Natural killer cell (primary cell): ENCODE measurements around the gene CLDND2. TPM values are rescaled to one million over a fixed set of nuclear protein-coding genes. Genes with fewer than 3 reads are reported as not detected.

Experiments
- ATAC-seq, 3 donors: fragments of 150-1000 bp in 2 of 3; fragments of 200-7000 bp in 1 of 3; cut with Tn5 transposase; 1 replicate in 1 of 3; 2 replicates in 2 of 3; pipeline ENCODE4 v1.10.0; 2021; ENCODE audit warnings: mild to moderate bottlenecking in 2 of 3, moderate library complexity in 2 of 3
- DNase-seq, 2 donors: peaks; one replicate each; pipeline versions ENCODE4 v3.0.0 to v3.0.0-alpha.2; 2013 to 2021; ENCODE audit warnings: mixed read lengths in 1 of 2
- H3K27ac ChIP-seq: one replicate; pipeline ENCODE4 v1.5.1; 2013; ENCODE audit warnings: mild to moderate bottlenecking, low read length
- H3K27me3 ChIP-seq: one replicate; pipeline ENCODE4 v1.6.1; 2013; ENCODE audit warnings: low read length; ENCODE audit not compliant: control insufficient read depth, insufficient read depth
- H3K36me3 ChIP-seq: one replicate; pipeline ENCODE4 v1.6.1; 2013; ENCODE audit warnings: low read length; ENCODE audit not compliant: control insufficient read depth, insufficient read depth
- H3K4me1 ChIP-seq: one replicate; pipeline ENCODE4 v1.6.1; 2013; ENCODE audit warnings: low read length; ENCODE audit not compliant: control insufficient read depth, insufficient read depth
- H3K4me3 ChIP-seq: one replicate; pipeline ENCODE4 v1.5.1; 2013; ENCODE audit warnings: low read length
- H3K9me3 ChIP-seq: one replicate; pipeline ENCODE4 v1.6.1; 2013; ENCODE audit warnings: low read length; ENCODE audit not compliant: control insufficient read depth, insufficient read depth
- H3K27ac Mint-ChIP-seq, 2 donors: one replicate each; pipeline ENCODE4 v1.8.0; 2022; ENCODE audit warnings: mild to moderate bottlenecking in 2 of 2, mixed read lengths in 2 of 2, moderate library complexity in 1 of 2
- H3K27me3 Mint-ChIP-seq, 2 donors: one replicate each; pipeline ENCODE4 v1.8.0; 2022; ENCODE audit warnings: low read depth in 2 of 2, mixed read lengths in 2 of 2
- H3K36me3 Mint-ChIP-seq: one replicate; pipeline ENCODE4 v1.8.0; 2022; ENCODE audit warnings: mixed read lengths
- H3K4me1 Mint-ChIP-seq, 2 donors: one replicate each; pipeline ENCODE4 v1.8.0; 2022; ENCODE audit warnings: mixed read lengths in 2 of 2
- H3K4me3 Mint-ChIP-seq: one replicate; pipeline ENCODE4 v1.8.0; 2022; ENCODE audit warnings: mild to moderate bottlenecking, moderate library complexity, mixed read lengths
- H3K9me3 Mint-ChIP-seq, 2 donors: one replicate each; pipeline ENCODE4 v1.8.0; 2022; ENCODE audit warnings: mixed read lengths in 2 of 2
- CTCF ChIP-seq: fragments of 200-600 bp; IDR thresholded peaks from one replicate; pipeline ENCODE4 v1.8.0; 2022; ENCODE audit warnings: antibody characterized with exemption
- WGBS: methylation state at CpG from one replicate; pipeline ENCODE4 v1.1.7; 2013; ENCODE audit warnings: missing lambda C conversion rate; ENCODE audit not compliant: insufficient coverage; 5-methylcytosine and 5-hydroxymethylcytosine counted together
- intact Hi-C: fragments of 100-400 bp; cut with micrococcal nuclease; formaldehyde crosslinking; loops from one replicate; pipeline ENCODE4 v1.14.2; 2022
- total RNA-seq, 4 donors: library from RNA; stranded (reverse); fragments of 120-200 nt in 1 of 4; gene quantifications; one replicate each; pipeline versions ENCODE4 v1.2.3 to v1.2.4, GENCODE V29; 2013 to 2022

Gene CLDND2
- total RNA-seq, 3 donors from 2014 or later (not counting 1 experiment from before 2014, with no cell fraction given), result 72.8 to 83.2 (median 75.3) TPM

- no peak for DNase-seq
- no peak overlapping the region for H3K4me3 Mint-ChIP-seq
- H3K27me3 ChIP-seq, result no peaks in the 10 kb centered on the region
- H3K36me3 Mint-ChIP-seq, result no peaks in the 10 kb centered on the region
- H3K4me1 Mint-ChIP-seq, result peaks cover 8 to 26% of the 10 kb centered on the region in 2 donors
- intact Hi-C loops, result loop anchor here (1.0 to 2.0 kb wide), 5 partner anchors 29 to 319 kb away; partner anchors contain the start of gene ETFB
- peaks cover 23% of the 10 kb centered on the region for H3K4me1 ChIP-seq
- peak overlapping the region in 1 of 2 donors; percentile 87 for H3K27ac Mint-ChIP-seq
- H3K27ac ChIP-seq, result no peak overlapping the region
- H3K36me3 ChIP-seq, result no peaks in the 10 kb centered on the region
- H3K4me3 ChIP-seq, result no peak overlapping the region
- ATAC-seq, result no peak
- WGBS, result 90% methylated on average over 18 of the region's 19 CpGs
- no peaks in the 10 kb centered on the region for H3K9me3 Mint-ChIP-seq
- no peaks in the 10 kb centered on the region for H3K9me3 ChIP-seq
- TF ChIP-seq CTCF, result no peak
- H3K27me3 Mint-ChIP-seq, result peaks cover 0 to 17% of the 10 kb centered on the region in 2 donors
These were observed 30.8 kb downstream of the CLDND2 start for GRCh38 chr19:51337861-51338562.

GRCh38 chr19:51337141-51337860, 31.5 kb downstream of the CLDND2 start:
- H3K27ac ChIP-seq, result no peak overlapping the region
- H3K9me3 ChIP-seq, result no peaks in the 10 kb centered on the region
- peaks cover 23% of the 10 kb centered on the region for H3K4me1 ChIP-seq
- WGBS, result 97% methylated on average over 13 of the region's 13 CpGs
- H3K27me3 ChIP-seq, result no peaks in the 10 kb centered on the region
- no peaks in the 10 kb centered on the region for H3K36me3 ChIP-seq
- Mint-ChIP-seq H3K36me3 (no peaks in the 10 kb centered on the region), H3K27ac (no peak overlapping the region), H3K4me3 (no peak overlapping the region), H3K4me1 (peaks cover 8 to 20% of the 10 kb centered on the region in 2 donors), H3K9me3 (no peaks in the 10 kb centered on the region), H3K27me3 (peaks cover under 1 to 17% of the 10 kb centered on the region in 2 donors)
- TF ChIP-seq CTCF, result no peak
- no peak for DNase-seq
- intact Hi-C loops, result no loop called here
- ATAC-seq, result no peak
- no peak overlapping the region for H3K4me3 ChIP-seq

GRCh38 chr19:51333836-51334460, 34.9 kb downstream of the CLDND2 start:
- 91% methylated on average over 13 of the region's 13 CpGs for WGBS
- Mint-ChIP-seq H3K36me3 (no peaks in the 10 kb centered on the region), H3K4me1 (peaks cover under 1 to 12% of the 10 kb centered on the region in 2 donors), H3K27ac (no peak overlapping the region), H3K4me3 (no peak overlapping the region), H3K27me3 (peaks cover 15 to 18% of the 10 kb centered on the region in 2 donors), H3K9me3 (no peaks in the 10 kb centered on the region)
- Histone ChIP-seq H3K36me3 (no peaks in the 10 kb centered on the region), H3K4me1 (peaks cover 7% of the 10 kb centered on the region), H3K4me3 (no peak overlapping the region), H3K27ac (no peak overlapping the region), H3K9me3 (no peaks in the 10 kb centered on the region), H3K27me3 (no peaks in the 10 kb centered on the region)
- no peak for DNase-seq
- ATAC-seq, result no peak
- TF ChIP-seq CTCF, result no peak
- intact Hi-C loops, result no loop called here
